Stimulated activated CD4-positive, alpha-beta T cell treated with anti-CD3 and anti-CD28 coated beads, Interleukin-15, amount 100 ng/mL, for 48 hours (primary cell): ENCODE results near the gene RFC5.
"Not testable (repeated sequence)": the region's sequence is repeated elsewhere in the genome, so short reads cannot be mapped to it uniquely, and the experiment has no call there.

ENCODE experiments used
- DNase-seq, 2 donors: peaks; one replicate each; pipeline ENCODE4 v3.0.0-alpha.2; 2020; ENCODE audit warnings: low read depth in 2 of 2

Gene RFC5

DNA sequence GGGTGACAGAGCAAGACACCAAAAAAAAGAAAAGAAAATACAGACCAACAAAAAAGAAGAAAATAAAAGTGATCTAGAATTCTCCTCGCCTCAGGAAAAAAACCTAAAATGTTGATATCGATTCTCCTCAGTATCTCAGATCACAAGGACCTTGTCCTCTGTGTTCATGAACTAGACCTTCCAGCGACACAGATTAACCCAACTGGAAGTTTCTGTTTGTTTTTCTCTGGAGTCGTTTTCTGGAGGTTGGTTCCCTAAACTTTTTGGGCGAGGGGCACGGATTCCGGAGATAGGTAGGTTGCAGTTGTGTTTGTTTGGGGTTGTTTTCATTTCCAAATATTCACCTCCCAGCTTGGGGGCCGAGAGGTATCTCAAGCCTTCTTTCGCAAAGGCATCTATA lies 559 bp upstream of the RFC5 start:
- no peak for DNase-seq

DNA sequence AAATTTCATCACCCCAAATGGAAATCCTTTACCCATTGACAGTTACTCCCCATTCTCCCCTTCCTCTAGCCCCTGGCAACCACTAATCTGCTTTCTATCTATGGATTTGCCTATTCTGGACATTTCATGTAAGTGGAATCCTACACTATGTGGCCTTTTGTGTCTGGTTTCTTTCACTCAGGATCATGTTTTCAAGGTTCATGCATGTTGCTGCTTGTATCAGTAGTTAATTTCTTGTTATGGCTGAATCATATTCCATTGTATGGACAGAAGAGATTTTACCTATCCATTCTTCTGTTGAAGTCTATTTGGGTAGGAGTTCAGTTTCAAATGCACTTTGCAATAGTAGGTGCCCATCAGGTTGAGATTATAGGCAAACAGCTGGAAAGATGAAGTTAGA lies 1.4 kb downstream of the RFC5 start:
- no peak for DNase-seq

GRCh38 chr12:118020036-118020435 lies 3.5 kb downstream of the RFC5 start:
- no peak for DNase-seq

GRCh38 chr12:118022097-118022727 lies 5.7 kb downstream of the RFC5 start:
- not testable (repeated sequence) for DNase-seq

DNA sequence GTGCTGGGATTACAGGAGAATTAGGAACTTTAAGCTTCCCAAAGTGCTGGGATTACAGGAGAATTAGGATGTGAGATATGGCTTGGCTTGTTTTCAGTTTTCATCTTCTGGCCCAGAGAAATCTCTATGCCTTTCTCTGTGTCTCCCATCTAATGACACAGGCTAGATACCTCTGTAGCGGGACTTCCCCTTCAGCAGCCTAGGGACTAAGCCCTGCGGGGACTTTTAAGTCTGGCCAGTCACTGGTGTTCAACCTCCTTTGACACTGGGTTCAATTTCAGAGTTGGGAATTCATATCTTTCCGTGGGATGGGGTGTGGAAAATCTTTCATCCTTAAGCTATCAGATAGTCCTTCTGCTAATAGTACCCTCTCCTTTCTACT lies 6.2 kb downstream of the RFC5 start:
- no peak for DNase-seq

DNA sequence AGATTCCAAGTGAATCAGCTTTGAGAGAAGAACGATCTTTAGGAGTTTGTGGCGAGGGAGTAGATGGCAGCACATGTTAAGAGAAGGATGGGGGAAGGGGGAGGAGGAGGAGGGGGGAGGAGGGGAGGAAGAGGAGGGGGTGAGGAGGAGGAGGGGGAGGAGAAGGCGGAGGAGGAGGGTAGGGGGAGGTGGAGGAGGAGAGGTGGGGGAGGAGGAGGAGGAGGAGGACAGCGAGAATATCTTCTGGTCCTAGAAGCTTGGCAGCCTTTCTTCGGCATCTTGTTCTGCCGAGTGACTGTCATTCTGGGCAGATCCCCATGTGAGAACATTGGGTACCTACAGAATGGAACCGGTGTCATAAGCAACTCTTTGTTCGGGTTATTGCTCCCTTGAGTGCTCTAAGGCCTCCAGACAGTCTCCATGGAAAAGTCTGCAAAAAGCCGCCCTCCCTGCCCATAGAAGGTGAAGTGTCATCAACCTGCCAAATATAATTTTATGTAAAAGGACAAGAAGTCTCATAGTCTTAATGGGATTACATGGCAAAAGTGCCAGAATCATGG lies 6.9 kb downstream of the RFC5 start:
- DNase-seq: no peak

- DNase-seq: no peak
Measured at GRCh38 chr12:118025168-118025567, 8.7 kb downstream of the RFC5 start.

- DNase-seq: no peak
Measured at GRCh38 chr12:118029166-118029565, 12.7 kb downstream of the RFC5 start.

GRCh38 chr12:118032188-118032587 lies 15.7 kb downstream of the RFC5 start:
- no peak for DNase-seq

- DNase-seq: no peak
Measured at GRCh38 chr12:118033323-118033722, 16.8 kb downstream of the RFC5 start.

GRCh38 chr12:118033902-118034301 lies 17.4 kb downstream of the RFC5 start:
- DNase-seq: no peak

DNA sequence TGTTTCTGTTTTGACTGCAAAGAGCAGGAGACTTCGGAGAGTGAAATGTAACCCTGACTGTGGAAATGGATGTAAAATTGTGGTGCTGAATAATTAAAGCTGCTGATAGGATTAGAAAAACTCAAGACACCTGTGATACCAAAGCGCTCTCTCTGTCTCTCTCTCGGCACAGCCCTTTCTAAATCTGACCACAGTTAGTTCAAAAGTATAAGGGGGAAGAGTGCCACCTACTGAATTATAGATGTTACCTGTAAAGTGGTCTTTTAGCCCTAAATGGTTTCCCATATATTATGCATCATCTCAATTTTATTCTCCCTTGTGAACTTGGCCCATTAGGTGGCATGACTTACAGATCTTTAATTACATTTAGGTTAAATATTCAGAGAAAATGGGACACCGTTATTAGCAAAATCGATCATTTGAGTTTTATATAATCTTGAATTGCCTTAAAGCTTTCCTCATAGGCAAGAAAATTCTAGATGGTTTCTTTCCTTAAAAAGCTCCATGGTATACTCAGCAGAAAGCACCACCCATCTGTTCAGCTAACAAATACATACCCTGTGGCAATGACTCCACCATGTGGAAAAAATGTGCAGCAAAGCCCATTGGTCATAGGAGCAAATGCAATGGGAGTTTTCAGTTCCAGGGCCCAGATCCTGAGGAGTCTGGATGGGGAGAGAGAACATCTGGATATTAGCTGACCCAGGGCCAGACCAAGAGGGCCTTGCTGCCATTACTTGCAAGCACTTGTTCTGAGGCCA lies 18.1 kb downstream of the RFC5 start:
- no peak for DNase-seq

DNA sequence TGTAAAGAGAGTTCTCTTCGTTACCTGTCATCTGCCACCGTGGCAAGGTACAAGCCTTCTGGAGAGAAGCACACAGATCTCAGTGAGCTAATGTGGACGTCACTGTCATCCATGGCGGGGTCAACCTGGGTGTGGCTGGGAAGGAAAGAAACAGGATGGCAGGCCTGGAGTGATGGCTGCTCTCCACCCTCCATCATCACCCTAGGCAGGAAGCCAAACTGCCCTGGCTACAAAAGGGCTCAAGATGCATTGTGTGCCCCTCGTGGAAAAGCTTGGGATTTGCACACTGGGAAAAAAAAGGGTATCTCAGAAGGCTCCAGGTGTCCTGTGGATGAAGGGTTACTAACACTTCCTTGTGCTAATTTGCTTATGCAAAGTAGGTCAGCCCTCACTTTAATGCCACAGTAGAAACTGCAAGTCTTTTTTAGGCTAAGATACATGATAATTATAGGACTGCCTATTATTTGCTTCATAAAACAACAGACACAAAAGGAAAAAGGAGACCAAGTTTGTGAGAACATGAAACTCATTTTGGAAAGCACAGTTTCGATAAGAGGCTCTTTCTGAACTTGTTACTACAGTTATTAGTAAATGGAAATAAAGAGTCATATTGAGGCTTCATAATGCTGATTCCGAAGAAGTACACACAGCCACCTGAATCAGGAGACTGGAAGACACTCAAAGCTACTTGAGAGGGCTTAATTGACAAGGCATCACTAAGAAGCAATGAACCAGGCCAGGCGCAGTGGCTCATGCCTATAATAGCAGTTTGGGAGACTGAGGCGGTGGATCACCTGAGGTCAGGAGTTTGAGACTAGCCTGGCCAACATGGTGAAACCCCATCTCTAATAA lies 18.9 kb downstream of the RFC5 start:
- no peak for DNase-seq

DNA sequence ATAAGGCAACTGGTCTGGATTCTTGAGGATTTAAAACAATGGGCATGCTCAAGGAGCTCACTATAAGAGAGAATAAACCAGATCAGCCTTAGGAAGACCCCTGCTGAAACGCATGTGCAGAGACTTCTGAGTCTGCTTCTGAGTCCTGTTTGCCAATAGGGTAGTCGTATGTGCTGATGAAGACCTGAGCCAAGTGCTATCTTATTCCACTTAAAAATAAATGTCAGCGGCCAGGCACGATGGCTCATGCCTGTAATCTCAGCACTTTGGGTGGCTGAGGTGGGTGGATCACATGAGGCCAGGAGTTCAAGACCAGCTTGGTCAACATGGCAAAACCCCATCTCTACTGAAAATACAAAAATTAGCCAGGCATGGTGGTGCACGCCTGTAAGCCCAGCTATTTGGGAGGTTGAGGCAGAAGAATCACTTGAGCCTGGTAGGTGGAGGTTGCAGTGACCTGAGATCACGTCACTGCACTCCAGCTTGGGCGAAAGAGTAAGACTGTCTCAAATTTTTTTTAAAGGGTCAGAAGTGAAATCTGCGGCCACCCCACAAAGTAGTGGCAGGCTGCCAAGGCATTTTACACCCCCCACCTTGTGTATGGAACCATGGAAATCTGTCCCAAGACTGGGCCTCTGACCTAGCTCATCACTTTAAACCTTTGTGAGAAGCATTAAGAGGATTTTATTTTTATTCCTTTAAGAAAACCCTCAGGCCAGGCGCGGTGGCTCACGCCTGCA lies 20.3 kb downstream of the RFC5 start:
- DNase-seq: no peak

- DNase-seq: no peak
Measured at GRCh38 chr12:118038137-118038536, 21.6 kb downstream of the RFC5 start.

DNA sequence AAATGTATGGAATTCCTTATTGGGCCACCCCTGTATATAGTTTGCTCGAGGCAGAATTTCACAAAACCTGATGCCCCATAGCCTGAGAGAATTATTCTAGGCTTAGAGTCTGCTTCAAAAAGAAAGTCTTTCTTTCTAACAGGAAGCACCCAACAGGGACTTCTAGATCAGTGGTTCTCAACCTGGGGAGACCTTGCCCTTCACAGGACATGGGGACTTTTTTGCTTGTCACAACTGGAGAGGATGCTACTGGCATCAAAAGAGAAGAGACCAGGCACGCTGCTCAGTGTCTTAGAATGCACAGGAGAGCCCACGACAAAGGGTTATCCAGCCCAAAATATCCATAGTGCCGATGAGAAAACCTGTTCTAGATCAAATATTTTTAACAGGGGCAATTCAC lies 25.6 kb downstream of the RFC5 start:
- DNase-seq: no peak

GRCh38 chr12:118044075-118044474 lies 27.6 kb downstream of the RFC5 start:
- DNase-seq: no peak

DNA sequence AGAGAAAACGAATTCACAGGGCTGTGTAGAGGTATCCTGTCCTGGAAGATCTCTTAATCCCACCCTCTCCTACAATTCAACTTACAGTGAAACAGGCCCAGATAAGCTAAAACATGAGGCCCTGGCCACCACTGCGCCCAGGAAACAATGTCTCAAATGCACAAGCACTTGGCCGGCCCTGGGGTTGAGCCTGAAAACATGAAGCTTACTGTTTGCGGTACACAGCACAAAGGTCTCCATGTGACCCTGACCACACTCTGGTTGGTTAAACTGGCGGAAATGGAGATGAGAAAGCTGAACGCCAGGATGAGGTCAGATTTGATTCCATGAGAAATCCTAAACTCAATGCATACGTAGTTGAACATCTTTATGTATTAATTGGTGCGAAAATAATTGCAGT lies 28.1 kb downstream of the RFC5 start:
- DNase-seq: no peak

- no peak for DNase-seq
Measured at GRCh38 chr12:118046430-118046829, 29.9 kb downstream of the RFC5 start.

DNA sequence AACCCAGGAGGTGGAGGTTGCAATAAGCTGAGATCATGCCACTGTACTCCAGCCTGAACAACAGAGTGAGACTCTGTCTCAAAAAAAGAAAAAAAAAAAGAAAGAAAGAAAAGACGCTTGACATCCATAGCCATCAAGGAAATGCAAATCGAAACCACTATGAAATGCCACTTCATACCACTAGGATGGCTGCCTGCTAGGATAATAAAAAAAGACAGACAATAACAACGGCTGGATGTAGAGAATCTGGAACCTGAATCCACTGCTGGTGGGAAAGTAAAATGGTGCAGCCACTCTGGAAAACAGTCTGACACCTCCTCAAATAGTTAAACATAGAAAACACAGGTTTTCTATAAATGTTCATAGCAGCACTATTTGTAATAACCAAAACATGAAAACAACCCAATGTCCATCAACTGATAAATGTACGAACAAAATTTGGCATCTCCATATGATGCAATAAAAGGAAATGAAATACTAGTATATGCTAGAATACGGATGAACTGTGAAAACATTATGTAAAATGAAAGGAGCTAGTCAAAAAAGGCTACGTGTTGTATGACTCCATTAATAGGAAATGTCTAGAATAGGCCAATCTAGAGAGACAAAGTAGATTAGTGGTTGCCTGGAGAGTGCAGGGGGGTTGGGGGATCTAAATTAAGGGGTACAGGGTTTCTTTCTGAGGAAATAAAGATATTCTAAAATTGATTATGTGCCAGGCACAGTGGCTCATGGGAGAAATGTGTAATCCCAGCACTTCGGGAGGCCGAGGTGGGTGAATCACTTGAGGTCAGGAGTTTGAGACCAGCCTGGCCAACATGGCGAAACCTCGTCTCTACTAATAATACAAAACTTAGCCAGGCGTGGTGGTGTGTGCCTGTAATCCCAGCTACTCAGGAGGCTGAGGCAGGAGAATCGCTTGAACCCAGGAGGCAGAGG lies 34.7 kb downstream of the RFC5 start:
- no peak for DNase-seq
